NCI-H446 treated with DMSO at 0.1 percent for 48 hours (cell line): ENCODE data around the gene NDUFV2.
"Not testable (repeated sequence)": the region's sequence is repeated elsewhere in the genome, so short reads cannot be mapped to it uniquely, and the experiment has no call there.

Experiments
- DNase-seq: peaks from one replicate; lab custom pipeline; 2025; lab: John Stamatoyannopoulos, UW

The NDUFV2 gene

DNA sequence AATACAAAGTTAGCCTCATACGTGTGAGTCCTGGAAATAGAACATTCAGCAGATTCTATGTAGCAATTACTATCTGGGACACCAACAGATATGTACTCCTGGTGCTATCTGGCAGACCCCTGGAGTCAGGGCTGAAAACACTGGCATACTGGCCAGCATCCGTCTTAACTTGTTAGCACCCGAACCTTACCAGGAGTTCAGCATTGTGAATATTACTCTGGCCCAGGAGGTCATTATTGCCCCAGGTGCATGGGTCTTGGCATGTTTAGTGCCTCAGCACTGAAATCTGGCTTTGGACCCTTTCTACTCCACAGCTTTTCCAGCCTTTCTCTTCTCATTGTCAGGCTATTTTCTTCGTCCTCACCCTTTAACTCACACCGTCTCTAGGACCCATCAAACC is 11.9 kb upstream of the NDUFV2 start:
- no peak for DNase-seq

DNA sequence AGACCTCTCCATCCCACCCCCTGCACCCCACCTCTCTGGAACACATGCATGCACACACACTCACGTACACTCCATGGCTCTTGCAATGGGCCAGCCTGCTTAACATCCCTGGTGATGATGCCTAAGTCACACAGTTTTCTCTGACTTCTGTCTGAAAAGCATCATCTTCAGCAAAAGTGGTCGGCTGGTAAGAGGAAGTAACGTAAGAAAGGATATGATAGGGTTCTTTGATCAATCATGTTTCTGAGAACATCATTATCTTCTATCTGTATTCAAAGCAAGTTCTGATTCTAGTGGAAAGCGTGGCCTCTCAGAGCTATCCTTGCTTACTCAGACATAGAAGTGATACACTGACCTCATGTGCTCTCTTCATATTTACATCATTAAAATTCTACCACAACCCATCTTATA is 11.4 kb upstream of the NDUFV2 start:
- no peak for DNase-seq

DNA sequence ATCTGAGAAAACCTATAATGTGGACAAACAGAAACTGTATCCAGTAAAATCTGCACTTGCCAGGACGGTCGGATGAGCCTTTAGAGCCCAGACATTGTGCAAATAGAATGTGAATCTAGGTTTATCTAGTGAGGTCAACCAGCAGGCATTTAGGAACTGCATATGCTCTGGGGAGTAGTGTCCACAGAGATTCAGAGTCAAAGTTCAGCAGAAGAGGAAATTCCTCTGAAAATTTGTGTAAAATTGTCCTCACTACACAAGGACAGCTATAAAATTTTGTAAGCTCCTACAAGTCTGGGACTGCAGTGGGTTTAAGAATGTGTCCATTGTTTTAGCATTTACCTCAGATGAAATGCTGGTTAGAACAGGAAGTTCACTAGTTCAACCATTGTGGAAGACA is 9.8 kb upstream of the NDUFV2 start:
- no peak for DNase-seq

DNA sequence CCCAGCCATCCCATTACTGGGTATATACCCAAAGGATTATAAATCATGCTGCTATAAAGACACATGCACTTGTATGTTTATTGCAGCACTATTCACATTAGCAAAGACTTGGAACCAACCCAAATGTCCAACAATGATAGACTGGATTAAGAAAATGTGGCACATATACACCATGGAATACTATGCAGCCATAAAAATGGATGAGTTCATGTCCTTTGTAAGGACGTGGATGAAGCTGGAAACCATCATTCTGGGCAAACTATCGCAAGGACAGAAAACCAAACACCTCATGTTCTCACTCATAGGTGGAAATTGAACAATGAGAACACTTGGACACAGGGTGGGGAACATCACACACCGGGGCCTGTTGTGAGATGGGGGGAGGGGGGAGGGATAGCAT is 9.4 kb upstream of the NDUFV2 start:
- not testable (repeated sequence) for DNase-seq

DNA sequence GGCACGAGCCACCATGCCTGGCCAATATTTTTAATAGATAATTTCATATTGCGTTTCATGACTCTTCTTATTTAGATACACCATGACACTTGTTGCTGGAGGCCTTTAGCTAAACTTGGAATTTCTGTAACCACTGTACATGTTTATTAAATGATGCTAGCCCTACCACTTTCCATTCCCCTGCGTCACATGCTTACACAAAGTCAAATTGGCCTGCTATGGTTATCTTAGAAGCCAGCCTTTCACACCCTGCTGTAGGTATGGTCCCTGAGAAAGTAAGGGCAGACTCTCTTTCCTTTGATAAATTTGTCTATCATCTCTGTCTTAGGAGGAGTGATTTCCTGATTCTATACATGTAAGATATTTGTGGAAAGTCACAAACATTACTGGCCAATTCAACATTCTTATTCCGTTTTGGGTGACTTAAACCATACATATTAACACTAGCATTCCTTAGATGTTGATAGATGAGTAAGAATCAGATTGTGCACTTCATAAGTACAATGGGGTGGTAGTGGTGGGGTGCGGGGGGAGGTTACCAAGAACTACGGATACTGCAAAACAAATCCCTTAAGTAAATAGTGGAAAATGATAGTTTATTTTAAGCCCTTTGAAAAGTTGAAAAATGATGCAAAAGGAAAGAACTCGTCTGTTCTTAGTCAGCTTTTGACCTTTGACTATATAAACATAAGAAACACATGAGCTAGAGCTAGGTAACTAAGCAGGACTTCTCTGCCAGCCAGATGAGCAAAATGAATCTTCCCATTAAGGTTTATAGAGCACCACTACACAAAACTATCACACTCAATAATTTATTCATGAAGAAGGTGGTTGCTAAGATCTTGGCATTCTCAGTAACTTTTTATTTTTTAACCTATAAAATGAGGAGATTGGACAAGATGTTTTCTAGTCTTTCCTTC is 7.9 kb upstream of the NDUFV2 start:
- DNase-seq = no peak

DNA sequence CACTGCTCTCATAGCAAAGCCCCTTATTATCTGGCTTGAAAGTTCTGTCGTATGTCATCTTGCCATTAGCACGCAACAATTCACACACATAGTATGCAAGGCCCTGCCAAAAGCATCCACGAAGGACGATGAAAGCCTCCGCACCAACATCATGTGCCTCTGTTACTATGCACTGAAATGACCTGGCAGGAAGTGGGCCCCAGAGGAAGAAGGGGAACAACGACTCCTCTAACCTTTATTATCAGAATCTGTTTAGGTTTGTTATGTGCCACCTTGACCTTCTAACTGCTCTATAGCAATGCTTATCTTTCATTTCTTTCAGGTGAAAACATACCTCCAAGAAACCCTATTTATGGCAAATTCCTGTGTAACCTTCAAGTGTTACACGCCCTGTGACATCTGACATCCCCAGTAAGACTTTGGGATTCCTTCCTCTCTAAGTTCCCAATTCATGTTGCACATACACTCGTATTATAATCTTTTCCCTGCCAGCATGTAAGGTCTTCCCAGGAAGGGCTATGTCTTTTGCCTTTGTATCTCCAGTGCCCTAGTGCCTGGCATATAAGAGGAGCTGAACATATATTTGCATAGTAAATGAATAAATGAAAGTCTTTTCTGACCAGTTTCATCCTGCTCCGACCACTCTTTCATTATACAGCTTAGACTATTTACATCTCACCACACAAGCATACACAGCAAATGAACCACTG is 7.0 kb upstream of the NDUFV2 start:
- no peak for DNase-seq

DNA sequence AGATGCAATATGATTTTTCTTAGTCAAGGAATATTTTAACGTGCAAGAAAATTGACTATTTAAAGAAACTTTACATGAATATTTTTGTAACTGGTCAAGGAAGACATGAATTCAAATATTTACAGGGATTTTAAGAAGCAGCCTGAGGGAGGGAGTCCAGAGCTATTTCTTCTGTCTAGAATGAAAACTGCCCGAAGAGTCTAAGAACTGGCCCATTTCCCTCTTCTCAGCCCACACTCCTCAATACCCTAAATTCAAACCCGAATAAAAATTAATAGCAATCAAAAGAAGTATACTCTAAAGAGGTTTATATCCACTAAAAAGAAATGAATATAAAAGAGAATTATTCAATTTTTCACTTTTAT is 6.5 kb upstream of the NDUFV2 start:
- DNase-seq = no peak

DNA sequence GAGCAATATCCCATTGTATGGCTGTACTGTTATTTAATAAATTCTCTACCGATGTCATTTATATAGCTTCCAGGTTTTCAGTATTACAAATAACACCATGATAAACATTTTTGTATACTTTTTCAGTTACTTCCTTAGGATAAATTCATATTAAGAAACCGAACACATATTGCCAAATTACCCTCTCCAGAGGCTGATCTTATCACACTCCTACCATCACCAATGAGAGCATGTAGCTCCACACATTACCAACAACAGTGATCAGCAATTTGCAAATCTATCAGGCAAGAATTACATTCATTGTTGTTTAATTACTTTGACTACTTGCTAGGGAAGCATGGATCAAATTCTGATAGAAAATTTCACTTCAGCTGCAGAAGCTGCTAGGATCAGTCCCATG is 5.8 kb upstream of the NDUFV2 start:
- no peak for DNase-seq

DNA sequence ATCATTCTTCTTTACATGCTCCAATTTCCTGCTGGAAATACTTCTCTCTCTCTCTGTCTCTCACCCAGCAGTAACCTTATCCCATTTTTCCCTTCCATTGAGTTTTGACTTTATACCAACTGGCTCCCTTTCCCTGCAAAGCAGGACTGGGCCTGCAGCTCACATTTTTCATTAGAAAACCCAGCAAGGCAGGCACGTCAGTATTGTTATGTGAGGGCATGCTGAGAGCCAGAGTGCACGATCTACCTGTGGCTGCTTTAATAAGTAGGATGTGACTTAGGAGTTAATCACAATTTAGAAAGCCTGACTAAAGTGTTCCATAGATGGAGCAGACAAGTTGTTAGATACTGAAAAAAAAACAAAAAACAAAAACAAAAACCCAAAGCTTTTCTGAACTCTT is 5.2 kb upstream of the NDUFV2 start:
- DNase-seq = no peak

DNA sequence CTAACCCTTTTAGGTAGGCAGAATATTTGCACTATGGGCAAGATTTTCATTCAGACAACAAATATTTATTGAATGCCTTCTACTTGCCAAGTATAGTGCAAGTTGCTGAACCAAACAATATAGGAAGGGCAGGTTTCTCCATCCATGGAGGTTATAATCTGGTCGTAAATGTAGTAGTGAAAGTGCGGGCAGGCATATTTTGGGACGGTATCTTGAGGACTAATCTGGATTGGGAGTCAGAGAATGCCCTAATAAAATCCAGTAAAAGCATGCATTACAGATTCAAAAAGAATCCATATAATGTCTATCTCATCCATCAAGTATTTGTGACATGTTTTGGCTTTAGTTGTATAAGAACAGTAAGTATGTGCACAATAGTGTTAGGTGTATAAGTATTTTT is 1.7 kb upstream of the NDUFV2 start:
- no peak for DNase-seq

DNA sequence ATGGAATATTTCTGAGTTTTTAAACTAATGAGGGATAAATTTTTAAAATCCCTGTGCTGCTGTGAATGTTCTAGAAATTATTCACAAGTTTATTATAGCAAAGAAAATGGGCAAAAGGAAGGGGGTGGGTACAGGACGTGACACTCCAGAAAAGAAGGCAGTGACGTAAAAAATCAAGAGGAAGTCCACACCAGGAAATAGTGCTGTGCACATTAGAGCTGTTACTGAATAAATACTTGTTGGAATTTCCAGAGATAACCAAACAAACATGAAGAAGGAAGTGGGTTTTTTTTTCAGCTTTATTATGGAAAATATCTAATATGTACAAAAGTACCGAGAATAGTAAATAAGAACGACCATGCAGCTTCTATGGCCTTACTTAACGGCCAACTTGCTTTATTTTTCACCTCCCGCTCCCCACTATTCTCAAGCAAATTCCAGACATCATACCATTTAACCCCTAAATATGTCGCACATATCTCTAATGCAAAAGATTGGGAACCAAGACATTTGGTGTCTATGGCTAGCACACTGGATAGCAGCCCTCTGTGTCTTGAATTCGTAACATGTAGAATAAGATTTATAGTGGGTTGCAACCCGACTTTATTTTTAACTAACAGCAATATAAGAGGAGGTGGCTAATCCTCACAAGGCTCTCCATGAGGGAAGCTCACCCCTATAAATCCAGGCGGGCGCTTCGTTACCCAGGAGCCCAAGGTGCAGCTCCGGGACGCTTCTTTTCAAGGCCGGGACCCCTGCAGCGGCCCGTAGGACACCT is 580 bp upstream of the NDUFV2 start:
- DNase-seq = no peak

DNA sequence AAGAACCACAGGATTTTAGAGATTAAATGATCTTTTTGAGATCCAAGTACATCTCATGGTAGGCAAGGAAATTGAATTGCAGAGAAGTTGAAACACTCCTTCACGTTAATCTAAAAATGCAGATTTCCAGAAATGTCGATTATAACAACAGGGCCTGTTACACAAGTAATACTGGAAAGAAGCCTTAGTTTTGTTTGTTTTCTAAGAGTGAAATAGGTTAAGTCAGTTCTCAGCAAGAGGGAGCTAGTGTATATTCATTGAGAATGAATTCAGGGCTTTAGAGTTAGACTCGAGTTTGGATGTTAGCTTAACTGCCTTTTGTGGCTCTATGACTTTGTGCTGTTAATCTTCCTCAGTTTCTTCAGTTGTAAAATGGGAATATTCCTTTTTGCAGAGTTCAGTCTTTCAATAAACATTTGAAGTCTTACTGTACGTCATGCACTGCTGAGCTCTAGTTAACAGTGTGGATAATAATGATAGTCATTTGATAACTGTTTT is 926 bp downstream of the NDUFV2 start:
- DNase-seq = no peak

DNA sequence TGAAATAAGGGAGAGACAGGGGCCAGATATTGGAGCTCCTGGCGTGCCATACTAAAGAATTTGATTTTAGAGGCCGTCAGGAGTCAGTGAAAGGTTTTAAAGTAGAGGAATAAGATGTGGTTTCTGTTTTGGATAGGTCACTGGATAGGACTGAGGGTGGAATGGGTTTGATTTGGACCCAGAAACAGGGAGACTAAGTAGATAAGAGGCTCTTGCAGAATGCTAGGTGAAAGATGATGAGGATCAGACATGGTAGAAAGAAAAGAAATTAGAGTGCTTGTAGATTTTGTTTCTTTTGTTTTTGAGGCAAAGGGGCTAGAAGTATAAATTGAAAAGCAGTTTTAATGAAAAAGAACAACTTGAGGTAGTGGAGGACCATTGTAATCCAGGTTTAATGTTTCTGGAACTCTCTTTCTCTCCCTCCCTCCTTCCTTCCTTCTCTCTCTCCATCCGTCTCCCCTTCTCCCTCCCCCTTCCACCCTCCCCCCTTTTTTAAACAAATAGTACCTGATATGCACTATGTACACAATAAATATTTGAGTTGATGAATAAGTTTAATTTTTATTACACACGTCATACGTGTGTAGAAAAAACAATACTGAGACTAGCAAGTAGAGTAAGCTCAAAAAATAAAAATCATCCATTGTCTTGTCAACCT is 1.9 kb downstream of the NDUFV2 start:
- DNase-seq = no peak

DNA sequence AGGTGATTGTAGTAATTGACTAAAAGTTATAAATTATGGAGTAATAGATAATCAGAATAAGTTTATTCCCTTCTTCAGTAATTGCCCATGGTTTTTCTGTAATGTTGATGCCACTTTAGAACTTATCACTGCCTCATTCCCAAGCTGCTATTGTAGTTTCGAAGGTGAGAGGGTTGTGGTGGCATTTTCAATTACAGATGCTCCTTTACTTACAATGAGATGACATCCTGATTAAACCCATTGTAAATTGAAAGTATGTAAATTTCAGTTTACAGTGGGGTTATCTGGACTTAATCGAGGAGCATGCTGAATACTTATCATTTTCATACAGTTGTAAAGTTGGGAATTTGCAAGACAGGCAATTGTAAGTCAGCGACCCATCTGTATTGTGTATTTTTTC is 2.9 kb downstream of the NDUFV2 start:
- DNase-seq = no peak

DNA sequence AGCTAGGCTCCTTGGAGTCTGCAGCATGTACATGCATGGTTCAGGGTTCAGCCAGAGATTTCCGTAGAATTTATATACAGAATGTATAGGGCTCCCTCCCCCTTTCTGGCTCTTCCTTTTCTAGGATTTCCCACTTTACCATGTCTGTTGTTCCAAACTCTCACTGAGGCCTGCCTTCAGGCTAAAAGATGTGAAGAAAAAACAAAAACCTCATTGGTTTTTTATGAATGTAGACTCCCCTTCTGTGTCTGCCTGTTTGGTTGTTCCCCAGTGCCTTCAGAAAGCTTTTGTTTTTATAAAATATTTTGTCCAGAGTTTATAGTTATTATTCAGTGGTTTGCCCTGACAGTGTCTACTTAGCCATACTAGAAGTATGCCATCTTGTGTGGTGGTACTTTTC is 3.6 kb downstream of the NDUFV2 start:
- no peak for DNase-seq

DNA sequence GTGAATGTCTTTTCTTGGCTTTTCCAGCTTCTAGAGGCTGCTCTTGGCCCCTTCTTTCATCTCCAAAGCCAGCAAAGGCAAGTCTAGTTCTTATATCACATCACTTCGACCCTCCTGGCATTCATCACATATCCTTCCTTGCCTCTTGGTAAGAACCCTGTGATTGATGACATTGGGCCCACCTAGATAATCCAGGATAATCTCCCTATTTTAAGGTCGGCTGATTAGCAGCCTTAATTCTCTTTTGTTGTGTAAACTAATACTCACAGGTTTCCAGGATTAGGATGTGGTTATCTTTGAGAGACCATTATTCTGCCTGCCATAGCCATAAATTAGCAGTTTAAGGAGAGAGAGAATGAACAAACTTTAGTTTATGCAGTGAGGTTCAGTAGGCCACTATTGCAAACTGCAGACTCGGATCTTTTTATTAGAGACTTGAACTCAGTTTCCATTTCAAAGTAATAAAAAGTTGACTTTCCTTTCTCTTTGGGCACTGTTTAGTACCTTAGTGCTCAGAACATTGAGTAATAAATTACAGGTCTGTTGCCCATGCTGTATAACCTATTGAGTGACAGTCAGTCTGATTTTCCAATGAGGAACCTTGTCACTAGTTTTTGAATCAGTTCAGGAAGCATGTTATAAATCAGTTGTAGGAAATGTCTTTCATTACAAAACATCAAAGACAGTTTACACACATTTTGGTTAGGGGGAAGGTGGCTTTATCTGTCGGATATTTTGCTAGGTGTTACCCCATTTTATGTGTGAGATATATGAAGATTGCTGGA is 4.5 kb downstream of the NDUFV2 start:
- DNase-seq = no peak

DNA sequence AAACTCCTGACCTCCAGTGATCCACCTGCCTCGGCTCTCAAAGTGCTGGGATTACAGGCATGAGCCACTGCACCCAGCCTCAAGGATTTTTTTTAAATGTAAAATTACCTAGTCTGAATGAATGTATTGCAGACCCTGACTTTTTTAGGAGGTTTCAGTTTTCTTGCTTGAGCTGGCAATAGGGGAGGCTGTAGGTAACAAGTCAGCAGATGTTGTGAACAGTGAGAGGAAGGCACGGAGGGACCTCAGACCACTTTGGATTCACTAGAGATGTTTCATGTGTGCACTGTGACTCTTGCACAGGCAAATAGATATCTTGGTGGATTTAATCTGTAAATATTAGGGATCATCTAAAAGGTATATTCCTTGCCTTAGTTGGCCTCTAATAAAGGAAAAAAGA is 6.4 kb downstream of the NDUFV2 start:
- no peak for DNase-seq

DNA sequence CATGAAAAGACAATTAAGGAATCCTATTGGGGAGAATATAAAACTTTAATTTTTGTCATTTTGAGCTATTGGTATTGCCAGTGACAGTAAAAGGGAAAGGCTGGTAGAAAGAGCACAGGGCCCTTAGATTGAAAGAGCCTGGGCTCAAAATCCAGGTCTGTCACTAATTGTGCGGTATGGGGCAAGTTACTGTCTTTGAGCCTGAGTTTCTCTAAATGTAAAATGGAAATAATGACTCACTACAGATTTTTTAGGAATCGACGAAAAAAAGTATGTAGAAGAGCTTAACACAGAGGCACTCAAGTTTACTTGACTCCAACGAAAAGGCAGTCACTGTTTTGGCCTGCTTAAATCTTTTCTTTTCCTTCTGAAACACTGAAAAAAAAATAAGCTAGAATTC is 7.0 kb downstream of the NDUFV2 start:
- DNase-seq = no peak

DNA sequence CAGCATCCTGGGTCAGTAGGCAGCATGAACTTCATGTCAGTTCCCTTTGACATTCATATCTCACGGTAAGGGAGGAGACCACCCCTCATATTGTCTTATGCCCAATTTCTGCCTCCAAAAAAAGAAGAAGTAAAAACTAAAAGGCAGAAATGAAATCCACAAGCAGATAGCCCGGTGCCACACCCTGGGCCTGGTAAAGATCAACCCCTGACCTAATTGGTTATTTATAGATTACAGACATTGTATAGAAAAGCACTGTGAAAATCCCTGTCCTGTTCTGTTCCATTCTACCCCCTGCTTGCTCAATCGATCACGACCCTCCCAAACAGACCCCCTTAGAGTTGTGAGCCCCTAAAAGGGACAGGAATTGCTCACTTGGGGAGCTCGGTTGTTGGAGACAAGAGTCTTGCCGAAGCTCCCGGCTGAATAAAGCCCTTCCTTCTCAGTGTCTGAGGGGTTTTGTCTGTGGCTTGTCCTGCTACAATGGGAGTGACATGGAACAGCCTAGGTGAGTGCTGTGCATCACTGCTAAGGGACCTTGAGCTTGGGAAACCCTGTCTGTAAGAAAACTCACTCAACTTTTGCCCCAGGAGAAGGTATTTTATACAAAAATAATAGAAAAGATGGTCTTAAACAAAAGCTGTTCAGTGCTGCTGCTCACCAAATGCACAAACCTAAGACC is 11.1 kb downstream of the NDUFV2 start:
- DNase-seq = no peak

DNA sequence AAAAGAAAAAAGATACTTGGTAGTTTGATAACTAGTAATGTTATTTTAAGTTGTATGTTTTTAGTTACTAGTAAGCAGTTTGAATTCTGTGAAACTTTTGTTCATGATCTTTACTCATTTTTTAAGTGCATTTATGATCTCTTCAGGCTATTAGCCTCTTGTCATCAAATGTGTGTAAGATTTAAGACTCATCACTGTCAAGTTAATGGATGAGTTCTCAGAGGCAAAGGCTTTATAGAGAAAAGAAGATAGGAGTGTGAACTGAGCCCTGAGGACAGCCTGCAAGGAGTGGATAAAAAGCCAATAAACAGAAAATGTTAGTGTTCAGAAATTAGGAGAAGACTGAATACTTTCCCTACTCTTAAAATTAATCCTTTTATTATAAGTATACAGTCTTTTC is 13.5 kb downstream of the NDUFV2 start:
- DNase-seq = no peak
